ENCODE data around the gene AGBL2.

DNA sequence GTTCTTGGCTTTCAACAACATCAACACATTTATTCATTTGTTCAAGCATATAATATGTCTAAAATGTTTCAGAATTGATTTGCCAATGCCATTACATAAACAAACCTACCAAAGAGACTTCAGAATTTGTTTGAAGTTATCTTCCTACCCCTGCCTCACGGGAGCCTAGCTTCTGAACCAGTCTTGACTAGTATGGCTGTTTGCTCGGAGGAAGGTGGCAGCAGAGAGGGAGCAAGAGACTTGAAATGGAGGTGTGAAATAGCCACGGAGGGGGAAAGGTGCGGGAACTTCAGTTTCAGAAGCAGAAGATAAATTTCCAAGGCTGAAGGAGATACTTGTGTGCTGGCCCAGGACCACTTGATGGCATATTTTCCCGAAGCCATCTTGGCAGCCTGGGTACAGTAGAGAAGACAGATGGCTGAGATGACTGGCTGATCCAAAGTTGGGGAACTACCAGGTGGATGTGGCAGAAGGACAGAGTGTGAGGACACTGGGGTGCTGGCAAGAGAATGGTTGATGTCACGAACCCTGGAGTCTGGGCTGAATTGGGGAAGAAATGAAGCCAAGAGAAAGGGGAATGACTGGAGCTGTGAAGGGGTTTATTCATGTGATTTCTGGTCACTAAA is 58.8 kb downstream of the AGBL2 start:
- no peak for TF ChIP-seq GATA2 (IDR thresholded peaks at IDR 0.05; ENCODE audit: low read depth, low read length)
- no peak for TF ChIP-seq GATA3 (IDR thresholded peaks at IDR 0.05; ENCODE audit: low read depth, low read length)

Measured in SH-SY5Y (cell line).